Measurements from ENCODE around the gene ATP8B3. TPM values are rescaled to one million over a fixed set of nuclear protein-coding genes. Genes with fewer than 3 reads are reported as not detected.

ATP8B3 gene
- total and polyA plus RNA-seq, 3 donors from 2014 or later: 33.2 to 84.2 (median 38.0) TPM

- Histone ChIP-seq H3K27ac (no peak overlapping the region), H3K9me3 (no peaks in the 10 kb centered on the region), H3K36me3 (ENCODE audit: low read depth, missing control alignments) (no peaks in the 10 kb centered on the region), H3K4me3 (no peak overlapping the region), H3K27me3 (no peaks in the 10 kb centered on the region), H3K4me1 (no peaks in the 10 kb centered on the region)
- TF ChIP-seq CTCF (IDR thresholded peaks at IDR 0.05): no peak
- TF ChIP-seq POLR2A (IDR thresholded peaks at IDR 0.05): no peak
- 23 to 52% methylated on average over 12 of the region's 12 CpGs for WGBS, 2 donors
- intact Hi-C loops (cut with DNase I; ENCODE audit: low total_unique reads): loop anchor here (10.0 kb wide), 1 partner anchor 225 kb away; no protein-coding TSS in a partner anchor
- DNase-seq: no peak
Measured at GRCh38 chr19:1769645-1769985, 42.5 kb downstream of the ATP8B3 start.

GRCh38 chr19:1768918-1769644, 43.0 kb downstream of the ATP8B3 start:
- no peaks in the 10 kb centered on the region for H3K4me1 ChIP-seq
- no peaks in the 10 kb centered on the region for H3K36me3 ChIP-seq (ENCODE audit: low read depth, missing control alignments)
- DNase-seq: no peak
- no peaks in the 10 kb centered on the region for H3K27me3 ChIP-seq
- H3K9me3 ChIP-seq: no peaks in the 10 kb centered on the region
- no peak overlapping the region for H3K27ac ChIP-seq
- no peak overlapping the region for H3K4me3 ChIP-seq
- 77 to 81% methylated on average over 9 of the region's 9 CpGs for WGBS, 2 donors
- TF ChIP-seq POLR2A (IDR thresholded peaks at IDR 0.05) (no peak), CTCF (IDR thresholded peaks at IDR 0.05) (no peak)
- intact Hi-C loops (cut with DNase I; ENCODE audit: low total_unique reads): loop anchor here (10.0 kb wide), 1 partner anchor 224 kb away; no protein-coding TSS in a partner anchor

GRCh38 chr19:1768248-1768647, 43.8 kb downstream of the ATP8B3 start:
- Histone ChIP-seq H3K9me3 (no peaks in the 10 kb centered on the region), H3K27me3 (no peaks in the 10 kb centered on the region), H3K4me3 (no peak overlapping the region), H3K36me3 (ENCODE audit: low read depth, missing control alignments) (no peaks in the 10 kb centered on the region), H3K27ac (no peak overlapping the region), H3K4me1 (no peaks in the 10 kb centered on the region)
- intact Hi-C loops (cut with DNase I; ENCODE audit: low total_unique reads): loop anchor here (10.0 kb wide), 1 partner anchor 223 kb away; no protein-coding TSS in a partner anchor
- no peak for DNase-seq
- 19 to 27% methylated on average over 13 of the region's 13 CpGs for WGBS, 2 donors
- no peak for TF ChIP-seq POLR2A (IDR thresholded peaks at IDR 0.05)
- no peak for TF ChIP-seq CTCF (IDR thresholded peaks at IDR 0.05)

DNA sequence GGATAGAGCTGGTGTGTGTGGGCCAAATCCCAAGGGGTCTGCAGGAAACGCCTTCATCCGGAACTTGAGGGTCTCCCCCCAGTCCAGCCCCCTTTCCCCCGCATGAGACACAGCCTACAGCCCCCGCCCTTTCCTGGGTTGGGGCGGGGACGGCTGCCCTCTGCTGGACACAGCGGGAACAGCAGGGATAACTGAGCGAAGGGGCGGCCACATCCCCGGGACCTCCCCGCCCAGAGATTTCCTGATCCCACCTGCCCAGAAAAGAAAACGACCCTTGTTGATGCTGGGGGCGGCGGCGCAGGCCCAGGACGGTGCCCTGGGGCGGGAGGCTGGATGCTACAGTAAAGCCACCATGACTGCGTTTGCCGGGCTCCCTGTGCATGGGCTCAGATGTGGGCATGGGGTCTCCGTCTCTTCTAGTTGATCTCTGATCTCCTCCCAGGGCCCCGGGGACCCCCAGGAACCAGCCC, 44.6 kb downstream of the ATP8B3 start:
- Histone ChIP-seq H3K4me3 (no peak overlapping the region), H3K27me3 (no peaks in the 10 kb centered on the region), H3K4me1 (no peaks in the 10 kb centered on the region), H3K9me3 (no peaks in the 10 kb centered on the region), H3K36me3 (ENCODE audit: low read depth, missing control alignments) (no peaks in the 10 kb centered on the region), H3K27ac (no peak overlapping the region)
- 1 to 11% methylated on average over 12 to 21 of the region's 21 CpGs for WGBS, 2 donors
- TF ChIP-seq POLR2A (IDR thresholded peaks at IDR 0.05) (no peak), CTCF (IDR thresholded peaks at IDR 0.05) (peak; percentile 83 to 98 (median 88))
- peak; percentile 43 for DNase-seq
- intact Hi-C loops (cut with DNase I; ENCODE audit: low total_unique reads): loop anchor here (10.0 kb wide), 1 partner anchor 223 kb away; no protein-coding TSS in a partner anchor

Data from testis (tissue), 3 donors.